CD8-positive, alpha-beta memory T cell (primary cell): Measurements from ENCODE around the gene RMI2. TPM values are rescaled to one million over a fixed set of nuclear protein-coding genes. Genes with fewer than 3 reads are reported as not detected.
"Not testable (repeated sequence)": the region's sequence is repeated elsewhere in the genome, so short reads cannot be mapped to it uniquely, and the experiment has no call there.

ENCODE experiments used
- CTCF ChIA-PET: fragments of 350-600 bp; sonication (Branson Sonifier 250); formaldehyde crosslinking; loops from one replicate; lab custom pipeline; 2021; ENCODE audit warnings: antibody characterized with exemption; lab: Charles Lee
- POLR2A ChIA-PET: fragments of 350-600 bp; sonication (Branson Sonifier 250); formaldehyde crosslinking; loops from one replicate; lab custom pipeline; 2021; ENCODE audit warnings: antibody characterized with exemption; lab: Charles Lee
- DNase-seq, 5 donors: peaks; one replicate each; pipeline versions ENCODE4 v3.0.0 to v3.0.0-alpha.2; 2020 to 2022; ENCODE audit warnings: mixed read lengths in 1 of 5
- H3K27ac ChIP-seq: one replicate; pipeline ENCODE4 v1.7.0; 2013; ENCODE audit warnings: low read depth, mild to moderate bottlenecking, low read length, moderate library complexity
- H3K27me3 ChIP-seq: 2 replicates; pipeline ENCODE4 v1.7.0; 2013; ENCODE audit warnings: low read length, mild to moderate bottlenecking; ENCODE audit not compliant: insufficient read depth, poor library complexity, severe bottlenecking
- H3K36me3 ChIP-seq: 2 replicates; pipeline ENCODE4 v1.7.0; 2013; ENCODE audit warnings: mild to moderate bottlenecking, low read length, moderate library complexity; ENCODE audit not compliant: insufficient read depth
- H3K4me1 ChIP-seq: 2 replicates; pipeline ENCODE4 v1.7.0; 2013; ENCODE audit warnings: mild to moderate bottlenecking, low read length, moderate library complexity; ENCODE audit not compliant: insufficient read depth
- H3K4me3 ChIP-seq: 2 replicates; pipeline ENCODE4 v1.7.0; 2013; ENCODE audit warnings: mild to moderate bottlenecking, low read length
- H3K9me3 ChIP-seq: 2 replicates; pipeline ENCODE4 v1.7.0; 2013; ENCODE audit warnings: mild to moderate bottlenecking, low read length
- H3K27ac Mint-ChIP-seq, 8 donors: one replicate each; pipeline ENCODE4 v1.8.0; 2020 to 2021; ENCODE audit warnings: mixed read lengths in 8 of 8, mild to moderate bottlenecking in 6 of 8, inconsistent platforms in 3 of 8, moderate library complexity in 3 of 8
- H3K27me3 Mint-ChIP-seq, 2 donors: one replicate each; pipeline ENCODE4 v1.8.0; 2020 to 2021; ENCODE audit warnings: mixed read lengths in 2 of 2, mild to moderate bottlenecking in 1 of 2, moderate library complexity in 1 of 2
- H3K36me3 Mint-ChIP-seq, 3 donors: one replicate each; pipeline ENCODE4 v1.8.0; 2020 to 2021; ENCODE audit warnings: mixed read lengths in 3 of 3, inconsistent platforms in 1 of 3, mild to moderate bottlenecking in 1 of 3
- H3K4me1 Mint-ChIP-seq, 3 donors: one replicate each; pipeline ENCODE4 v1.8.0; 2020 to 2021; ENCODE audit warnings: mixed read lengths in 3 of 3, inconsistent platforms in 1 of 3, mild to moderate bottlenecking in 1 of 3
- H3K4me3 Mint-ChIP-seq, 7 donors: one replicate each; pipeline ENCODE4 v1.8.0; 2020 to 2021; ENCODE audit warnings: mixed read lengths in 7 of 7, mild to moderate bottlenecking in 6 of 7, moderate library complexity in 4 of 7, inconsistent platforms in 2 of 7
- H3K9me3 Mint-ChIP-seq, 5 donors: one replicate each; pipeline ENCODE4 v1.8.0; 2020 to 2022; ENCODE audit warnings: mixed read lengths in 5 of 5, mild to moderate bottlenecking in 3 of 5, moderate library complexity in 2 of 5, inconsistent platforms in 1 of 5
- polyA plus RNA-seq: library from polyadenylated mRNA; unstranded; fragments of 300-500 nt; fragmentation: Illumina TruSeq; gene quantifications from one replicate; pipeline ENCODE4 v1.2.3, GENCODE V29; 2021
- total RNA-seq, 2 experiments: library from RNA; stranded (reverse); gene quantifications; one replicate each; pipeline ENCODE4 v1.2.3, GENCODE V29; 2021

RMI2 gene
- total and polyA plus RNA-seq, 3 experiments from 2014 or later, result 1.1 to 38.3 (median 37.0) TPM

- H3K27ac ChIP-seq, H3K9me3 Mint-ChIP-seq, POLR2A ChIA-PET, H3K36me3 Mint-ChIP-seq, H3K27me3 ChIP-seq, H3K4me3 ChIP-seq, H3K27me3 Mint-ChIP-seq, H3K36me3 ChIP-seq, H3K9me3 ChIP-seq: not testable (repeated sequence)
- peaks cover 22% of the 10 kb centered on the region for H3K4me1 ChIP-seq
- CTCF ChIA-PET, result interaction anchor here (1.1 to 3.5 kb wide), 6 partner anchors 12 to 335 kb away, joined by 3 to 18 read pairs (median 8); partner anchors contain the start of gene SOCS1
- H3K4me3 Mint-ChIP-seq, result peak overlapping the region in 1 of 7 donors; percentile 1
- H3K27ac Mint-ChIP-seq, result peak overlapping the region in 1 of 8 donors; percentile 21
- DNase-seq, result peak in 1 of 5 donors; percentile 33
- peaks cover 12 to 24% (median 20%) of the 10 kb centered on the region in 3 donors for H3K4me1 Mint-ChIP-seq
Measured at GRCh38 chr16:11298950-11299547, 46.2 kb upstream of the RMI2 start.

GRCh38 chr16:11299865-11300559 lies 45.2 kb upstream of the RMI2 start:
- H3K4me1 ChIP-seq, result peaks cover 22% of the 10 kb centered on the region
- H3K4me3 ChIP-seq, result no peak overlapping the region
- Mint-ChIP-seq H3K27ac (no peak overlapping the region), H3K9me3 (no peaks in the 10 kb centered on the region), H3K4me3 (no peak overlapping the region), H3K4me1 (peaks cover 12 to 24% (median 20%) of the 10 kb centered on the region in 3 donors), H3K27me3 (peaks cover 2 to 3% of the 10 kb centered on the region in 2 donors), H3K36me3 (no peaks in the 10 kb centered on the region)
- no peak overlapping the region for H3K27ac ChIP-seq
- no peak for DNase-seq
- ChIA-PET CTCF (no interaction called here), POLR2A (no interaction called here)
- H3K36me3 ChIP-seq, result no peaks in the 10 kb centered on the region
- H3K9me3 ChIP-seq, result no peaks in the 10 kb centered on the region
- no peaks in the 10 kb centered on the region for H3K27me3 ChIP-seq

DNA sequence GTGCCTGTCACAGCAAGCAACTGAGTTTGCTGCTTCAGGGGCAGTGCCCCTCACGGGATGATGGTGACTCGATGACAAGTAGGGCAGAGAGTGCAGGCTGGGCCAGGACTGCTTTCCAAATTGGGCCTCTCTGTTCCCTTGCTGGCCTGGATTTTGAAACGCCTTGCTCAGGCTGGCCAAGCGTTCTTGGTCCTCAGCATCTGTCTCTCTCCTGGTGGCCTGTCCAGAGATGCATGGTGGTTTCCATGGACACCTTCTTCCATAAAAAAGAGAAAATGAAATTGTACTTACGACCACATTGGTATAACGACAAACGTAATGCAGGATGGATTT lies 44.7 kb upstream of the RMI2 start:
- POLR2A ChIA-PET, result no interaction called here
- no peaks in the 10 kb centered on the region for H3K36me3 ChIP-seq
- H3K27ac Mint-ChIP-seq, result no peak overlapping the region
- no peaks in the 10 kb centered on the region for H3K36me3 Mint-ChIP-seq
- no peaks in the 10 kb centered on the region for H3K9me3 ChIP-seq
- H3K9me3 Mint-ChIP-seq, result no peaks in the 10 kb centered on the region
- CTCF ChIA-PET, result no interaction called here
- H3K4me1 ChIP-seq, result peaks cover 22% of the 10 kb centered on the region
- no peaks in the 10 kb centered on the region for H3K27me3 ChIP-seq
- no peak overlapping the region for H3K4me3 Mint-ChIP-seq
- no peak overlapping the region for H3K27ac ChIP-seq
- DNase-seq, result no peak
- peaks cover 12 to 24% (median 20%) of the 10 kb centered on the region in 3 donors for H3K4me1 Mint-ChIP-seq
- no peak overlapping the region for H3K4me3 ChIP-seq
- peaks cover 0 to 4% of the 10 kb centered on the region in 2 donors for H3K27me3 Mint-ChIP-seq

- no peak overlapping the region for H3K4me3 ChIP-seq
- Mint-ChIP-seq H3K27me3 (peaks cover 0 to 4% of the 10 kb centered on the region in 2 donors), H3K9me3 (no peaks in the 10 kb centered on the region), H3K36me3 (no peaks in the 10 kb centered on the region), H3K4me1 (peaks cover 10 to 19% (median 17%) of the 10 kb centered on the region in 3 donors), H3K4me3 (no peak overlapping the region), H3K27ac (no peak overlapping the region)
- H3K36me3 ChIP-seq, result no peaks in the 10 kb centered on the region
- H3K4me1 ChIP-seq, result peaks cover 17% of the 10 kb centered on the region
- ChIA-PET CTCF (no interaction called here), POLR2A (no interaction called here)
- no peaks in the 10 kb centered on the region for H3K27me3 ChIP-seq
- no peaks in the 10 kb centered on the region for H3K9me3 ChIP-seq
- H3K27ac ChIP-seq, result no peak overlapping the region
- no peak for DNase-seq
Measured at GRCh38 chr16:11301645-11302501, 43.4 kb upstream of the RMI2 start.

DNA sequence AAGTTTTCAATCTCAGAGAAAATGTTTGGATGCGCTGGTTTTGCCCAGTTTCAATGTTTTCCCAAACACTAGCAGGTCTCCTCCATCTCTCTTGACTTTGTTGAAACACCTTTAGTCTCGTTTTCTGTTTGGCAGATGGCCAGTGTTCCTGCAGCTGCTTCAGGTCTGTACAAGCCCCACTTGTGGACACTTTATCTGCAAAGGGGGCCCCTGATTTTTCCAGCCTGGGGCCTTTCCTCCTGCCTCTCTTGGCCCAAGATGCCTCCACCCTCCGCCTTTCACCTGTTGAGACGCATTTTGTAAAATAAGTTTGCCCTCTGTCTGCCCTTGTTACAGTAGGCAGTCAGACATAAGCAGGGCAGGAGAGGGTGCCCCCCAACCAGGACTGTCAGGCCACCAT lies 42.3 kb upstream of the RMI2 start:
- H3K4me1 ChIP-seq, result peaks cover 6% of the 10 kb centered on the region

DNA sequence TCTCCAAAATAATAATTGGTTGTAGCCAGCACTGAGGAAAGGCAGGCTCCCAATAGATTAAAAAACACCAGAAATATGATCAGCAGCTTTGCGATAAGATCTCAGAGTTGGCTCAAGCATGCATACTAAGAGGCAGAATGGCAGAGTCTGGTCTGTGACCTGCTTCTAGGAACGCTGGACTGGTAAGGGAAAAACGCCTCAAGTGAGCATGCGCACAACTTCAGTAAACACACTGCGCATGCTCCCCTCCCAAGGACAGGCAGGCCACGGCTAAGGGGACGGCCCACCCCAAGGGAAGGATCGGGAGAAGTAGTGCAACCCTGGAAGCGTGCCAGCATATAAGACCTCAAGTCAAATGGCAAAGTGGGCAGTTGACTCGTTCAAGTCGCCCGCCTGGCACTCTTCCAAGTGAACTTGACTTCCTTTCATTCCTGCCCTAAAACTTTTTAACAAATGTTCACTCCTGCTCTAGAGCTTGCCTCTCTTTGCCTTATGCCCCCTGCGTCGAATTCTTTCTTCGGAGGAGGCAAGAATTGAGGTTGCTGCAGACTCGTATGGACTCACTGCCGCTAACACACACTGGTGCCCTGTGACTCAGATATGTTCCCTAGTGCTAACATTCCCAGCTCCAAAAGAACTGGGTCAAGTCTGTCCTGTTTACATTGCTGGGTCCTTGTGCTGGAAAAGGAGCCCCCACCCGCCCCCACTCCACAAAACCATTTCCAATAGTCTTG lies 41.7 kb upstream of the RMI2 start:
- H3K4me1 Mint-ChIP-seq, result peaks cover 0 to 9% (median 9%) of the 10 kb centered on the region in 3 donors
- peaks cover 0 to 4% of the 10 kb centered on the region in 2 donors for H3K27me3 Mint-ChIP-seq
- no peak overlapping the region for H3K4me3 Mint-ChIP-seq
- H3K9me3 ChIP-seq, result no peaks in the 10 kb centered on the region
- no peak for DNase-seq
- H3K27ac Mint-ChIP-seq, result no peak overlapping the region
- no peaks in the 10 kb centered on the region for H3K27me3 ChIP-seq
- no peaks in the 10 kb centered on the region for H3K9me3 Mint-ChIP-seq
- ChIA-PET POLR2A (no interaction called here), CTCF (no interaction called here)
- no peaks in the 10 kb centered on the region for H3K36me3 ChIP-seq
- peaks cover 0 to 1% (median 0%) of the 10 kb centered on the region in 3 donors for H3K36me3 Mint-ChIP-seq
- H3K4me3 ChIP-seq, result no peak overlapping the region
- no peaks in the 10 kb centered on the region for H3K4me1 ChIP-seq
- no peak overlapping the region for H3K27ac ChIP-seq

More for the DNA sequence above, 42.3 kb upstream of the RMI2 start:
- Histone ChIP-seq H3K27ac (no peak overlapping the region), H3K9me3 (no peaks in the 10 kb centered on the region), H3K36me3 (no peaks in the 10 kb centered on the region), H3K4me3 (no peak overlapping the region), H3K27me3 (no peaks in the 10 kb centered on the region)
- Mint-ChIP-seq H3K4me3 (no peak overlapping the region), H3K36me3 (peaks cover 0 to 1% (median 0%) of the 10 kb centered on the region in 3 donors), H3K27me3 (peaks cover 0 to 4% of the 10 kb centered on the region in 2 donors), H3K27ac (no peak overlapping the region), H3K9me3 (no peaks in the 10 kb centered on the region), H3K4me1 (peaks cover 0 to 12% (median 10%) of the 10 kb centered on the region in 3 donors)
- POLR2A ChIA-PET, result no interaction called here
- DNase-seq, result no peak
- CTCF ChIA-PET, result no interaction called here

DNA sequence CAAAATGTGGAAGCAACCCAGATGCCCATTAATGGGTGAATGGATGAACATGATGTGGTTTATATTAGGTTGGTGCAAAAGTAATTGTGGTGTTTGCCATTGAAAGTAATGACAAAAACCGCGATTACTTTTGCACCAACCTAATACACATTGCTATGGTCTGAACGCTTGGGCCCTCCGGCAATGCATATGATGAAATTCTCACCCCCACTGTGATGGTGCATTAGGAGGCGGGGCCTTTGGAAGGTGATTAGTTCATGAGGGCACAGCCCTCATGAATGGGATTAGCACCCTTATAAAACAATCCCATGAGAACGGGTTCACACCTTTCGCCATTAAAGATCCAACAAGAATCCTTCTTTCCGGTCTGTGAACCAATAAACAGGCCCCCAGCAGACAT lies 38.9 kb upstream of the RMI2 start:
- ChIA-PET POLR2A (no interaction called here), CTCF (no interaction called here)
- H3K27ac Mint-ChIP-seq, result no peak overlapping the region
- no peak overlapping the region for H3K4me3 Mint-ChIP-seq
- H3K36me3 ChIP-seq, result no peaks in the 10 kb centered on the region
- peaks cover 11 to 27% (median 22%) of the 10 kb centered on the region in 3 donors for H3K4me1 Mint-ChIP-seq
- H3K27me3 ChIP-seq, result no peaks in the 10 kb centered on the region
- H3K4me1 ChIP-seq, result peaks cover 12% of the 10 kb centered on the region
- H3K9me3 ChIP-seq, result no peaks in the 10 kb centered on the region
- DNase-seq, result no peak
- H3K27me3 Mint-ChIP-seq, result peaks cover 0 to 4% of the 10 kb centered on the region in 2 donors
- H3K9me3 Mint-ChIP-seq, result no peaks in the 10 kb centered on the region
- no peak overlapping the region for H3K4me3 ChIP-seq
- no peak overlapping the region for H3K27ac ChIP-seq
- H3K36me3 Mint-ChIP-seq, result peaks cover 0 to 1% (median 0%) of the 10 kb centered on the region in 3 donors
